Measurements from ENCODE around the gene SNAPC4.

DNA sequence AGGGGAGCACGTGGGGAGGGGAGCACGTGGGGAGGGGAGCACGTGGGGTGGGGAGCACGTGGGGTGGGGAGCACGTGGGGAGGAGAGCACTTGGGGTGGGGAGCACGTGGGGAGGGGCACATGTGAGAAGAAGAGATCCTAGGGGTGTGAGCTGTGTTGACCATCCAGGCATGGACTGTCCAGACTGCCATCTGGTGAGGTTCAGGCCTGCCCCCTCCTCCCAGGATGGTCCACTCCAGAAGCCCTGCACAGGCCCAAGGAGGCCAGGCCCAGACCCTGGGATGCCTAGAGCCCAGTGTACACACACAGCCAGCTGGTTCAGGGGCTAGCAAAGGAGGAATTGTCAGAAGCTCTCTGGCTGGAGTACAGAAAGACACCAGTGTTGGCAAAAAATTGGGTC, 2.3 kb downstream of the SNAPC4 start:
- TF ChIP-seq POLR2AphosphoS5 (IDR thresholded peaks at IDR 0.05) (no peak), CTCF (IDR thresholded peaks at IDR 0.05) (no peak), POLR2A (IDR thresholded peaks at IDR 0.05) (no peak), EP300 (IDR thresholded peaks at IDR 0.05) (no peak)

All from sigmoid colon (tissue), 4 donors.